Neural cell (in vitro differentiated cells): ENCODE measurements around the gene KRTDAP. TPM values are rescaled to one million over a fixed set of nuclear protein-coding genes. Genes with fewer than 3 reads are reported as not detected.

Source experiments
- H2AFZ ChIP-seq: fragments of 200-600, 300-800 bp; sonication (generic), shearing (Covaris generic); 2 replicates; pipeline ENCODE4 v1.6.0; 2014; ENCODE audit warnings: low read depth, mild to moderate bottlenecking, antibody characterized with exemption, low read length, moderate library complexity
- H3F3A ChIP-seq: fragments of 200-600 bp; shearing (Covaris generic); 2 replicates; pipeline ENCODE4 v1.6.1; 2016; ENCODE audit warnings: mild to moderate bottlenecking, moderate library complexity, mixed read lengths, antibody characterized with exemption, low read length; ENCODE audit not compliant: insufficient read depth, poor library complexity, severe bottlenecking
- H3K27ac ChIP-seq: fragments of 200-600, 300-800 bp; sonication (generic), shearing (Covaris generic); 2 replicates; pipeline ENCODE4 v1.5.1; 2014; ENCODE audit warnings: mild to moderate bottlenecking, low read length, moderate library complexity
- H3K27me3 ChIP-seq: fragments of 300-800, 200-600 bp; sonication (generic), shearing (Covaris generic); 2 replicates; pipeline ENCODE4 v1.6.0; 2014; ENCODE audit warnings: mild to moderate bottlenecking, low read depth, low read length, moderate library complexity; ENCODE audit not compliant: insufficient read depth
- H3K36me3 ChIP-seq: fragments of 300-800, 200-600 bp; sonication (generic), shearing (Covaris generic); 2 replicates; pipeline ENCODE4 v1.5.1; 2014; ENCODE audit warnings: mild to moderate bottlenecking, antibody characterized with exemption, low read length, moderate library complexity; ENCODE audit not compliant: insufficient read depth
- H3K4me2 ChIP-seq: fragments of 300-800, 200-600 bp; sonication (generic), shearing (Covaris generic); 2 replicates; pipeline ENCODE4 v1.6.0; 2014; ENCODE audit warnings: mild to moderate bottlenecking, low read length
- H3K4me3 ChIP-seq: fragments of 300-800, 200-600 bp; sonication (generic), shearing (Covaris generic); 2 replicates; pipeline ENCODE4 v1.5.1; 2014; ENCODE audit warnings: mild to moderate bottlenecking, low read length, moderate library complexity
- H3K79me2 ChIP-seq: fragments of 200-600 bp; shearing (Covaris generic); replicated peaks from 2 replicates; pipeline ENCODE4 v1.6.0; 2014; ENCODE audit warnings: mild to moderate bottlenecking, low read length, moderate library complexity; ENCODE audit not compliant: insufficient read depth
- H3K9ac ChIP-seq: fragments of 300-800, 200-600 bp; sonication (generic), shearing (Covaris generic); 2 replicates; pipeline ENCODE4 v1.6.1; 2016; ENCODE audit warnings: mild to moderate bottlenecking, low read length, mixed read lengths
- H3K9me2 ChIP-seq: fragments of 200-600 bp; shearing (Covaris generic); 2 replicates; pipeline ENCODE4 v1.6.1; 2016; ENCODE audit warnings: mild to moderate bottlenecking, low read length, mixed read lengths; ENCODE audit not compliant: insufficient read depth
- H3K9me3 ChIP-seq: fragments of 200-600, 300-800 bp; sonication (generic), shearing (Covaris generic); 2 replicates; pipeline ENCODE4 v1.6.1; 2016; ENCODE audit warnings: mild to moderate bottlenecking, mixed run types, low read length, moderate library complexity, mixed read lengths
- H4K20me1 ChIP-seq: fragments of 200-600 bp; shearing (Covaris generic); 2 replicates; pipeline ENCODE4 v1.6.1; 2016; ENCODE audit warnings: mild to moderate bottlenecking, mixed run types; ENCODE audit not compliant: insufficient read depth
- EP300 ChIP-seq: fragments of 450-650 bp; conservative IDR thresholded peaks from 2 replicates; pipeline ENCODE4 v1.6.1; 2014; ENCODE audit warnings: antibody characterized with exemption, mild to moderate bottlenecking, moderate library complexity; ENCODE audit not compliant: poor library complexity, severe bottlenecking
- EZH2 ChIP-seq: fragments of 200-600, 300-800 bp; shearing (Covaris generic), sonication (generic); IDR thresholded peaks from 2 replicates; pipeline ENCODE4 v1.6.1; 2014; ENCODE audit warnings: antibody characterized with exemption, low read length, borderline replicate concordance, mild to moderate bottlenecking; ENCODE audit not compliant: insufficient read depth, poor library complexity, severe bottlenecking
- MXI1 ChIP-seq: fragments of 450-650 bp; conservative IDR thresholded peaks from 2 replicates; pipeline ENCODE4 v1.6.1; 2014; ENCODE audit warnings: antibody characterized with exemption, mild to moderate bottlenecking; ENCODE audit not compliant: poor library complexity, severe bottlenecking
- POLR2AphosphoS5 ChIP-seq: IDR thresholded peaks from 2 replicates; pipeline ENCODE4 v1.6.1; 2012
- RAD21 ChIP-seq: fragments of 450-650 bp; conservative IDR thresholded peaks from 2 replicates; pipeline ENCODE4 v1.6.1; 2014; ENCODE audit warnings: antibody characterized with exemption, mild to moderate bottlenecking, moderate library complexity
- SMC3 ChIP-seq: fragments of 450-650 bp; conservative IDR thresholded peaks from 2 replicates; pipeline ENCODE4 v1.6.1; 2014; ENCODE audit warnings: antibody characterized with exemption, mild to moderate bottlenecking, moderate library complexity; ENCODE audit not compliant: poor library complexity
- TAF1 ChIP-seq: IDR thresholded peaks from 2 replicates; pipeline ENCODE4 v1.6.1; 2012; ENCODE audit warnings: low read depth
- polyA plus RNA-seq: library from polyadenylated mRNA; depleted of rRNA; stranded (reverse); fragments of >200 nt; gene quantifications from 2 replicates; pipeline ENCODE4 v1.2.3, GENCODE V29; 2014
- TF ChIP-seq, protein P1 (sequence below): fragments of 450-650 bp; IDR thresholded peaks from 2 replicates; pipeline ENCODE4 v1.5.1; 2014; ENCODE audit warnings: antibody characterized with exemption, mild to moderate bottlenecking, moderate library complexity; ENCODE audit not compliant: poor library complexity, severe bottlenecking
- TF ChIP-seq, protein P2 (sequence below): IDR thresholded peaks from 2 replicates; pipeline ENCODE4 v1.6.1; 2012; ENCODE audit warnings: borderline replicate concordance

KRTDAP gene
- polyA plus RNA-seq, 1 donor from 2014 or later, result not detected

DNA sequence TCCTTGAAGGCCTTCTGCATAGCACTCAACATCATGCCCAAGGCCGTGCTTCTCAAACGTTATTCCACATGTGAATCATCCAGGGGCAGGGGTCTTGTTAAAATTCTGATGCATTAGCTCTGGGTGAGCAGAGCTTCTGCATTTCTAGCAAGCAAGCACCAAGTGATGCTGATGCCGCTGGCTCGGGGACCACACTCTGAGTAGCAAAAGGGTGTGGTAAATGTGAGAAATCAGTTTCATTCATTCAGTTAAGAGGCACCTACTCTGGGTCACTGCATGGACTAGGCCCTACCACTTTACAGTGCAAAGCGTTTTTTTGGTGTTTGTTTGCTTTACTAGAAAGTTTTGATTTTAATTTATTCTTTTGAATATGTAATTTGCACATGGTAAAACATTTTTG, 7.2 kb downstream of the KRTDAP start:
- no peaks in the 10 kb centered on the region for H4K20me1 ChIP-seq
- H3K9me3 ChIP-seq, result no peaks in the 10 kb centered on the region
- no peaks in the 10 kb centered on the region for H3K79me2 ChIP-seq
- H3K36me3 ChIP-seq, result no peaks in the 10 kb centered on the region
- TF ChIP-seq, protein P1, sequence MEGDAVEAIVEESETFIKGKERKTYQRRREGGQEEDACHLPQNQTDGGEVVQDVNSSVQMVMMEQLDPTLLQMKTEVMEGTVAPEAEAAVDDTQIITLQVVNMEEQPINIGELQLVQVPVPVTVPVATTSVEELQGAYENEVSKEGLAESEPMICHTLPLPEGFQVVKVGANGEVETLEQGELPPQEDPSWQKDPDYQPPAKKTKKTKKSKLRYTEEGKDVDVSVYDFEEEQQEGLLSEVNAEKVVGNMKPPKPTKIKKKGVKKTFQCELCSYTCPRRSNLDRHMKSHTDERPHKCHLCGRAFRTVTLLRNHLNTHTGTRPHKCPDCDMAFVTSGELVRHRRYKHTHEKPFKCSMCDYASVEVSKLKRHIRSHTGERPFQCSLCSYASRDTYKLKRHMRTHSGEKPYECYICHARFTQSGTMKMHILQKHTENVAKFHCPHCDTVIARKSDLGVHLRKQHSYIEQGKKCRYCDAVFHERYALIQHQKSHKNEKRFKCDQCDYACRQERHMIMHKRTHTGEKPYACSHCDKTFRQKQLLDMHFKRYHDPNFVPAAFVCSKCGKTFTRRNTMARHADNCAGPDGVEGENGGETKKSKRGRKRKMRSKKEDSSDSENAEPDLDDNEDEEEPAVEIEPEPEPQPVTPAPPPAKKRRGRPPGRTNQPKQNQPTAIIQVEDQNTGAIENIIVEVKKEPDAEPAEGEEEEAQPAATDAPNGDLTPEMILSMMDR, result no peak
- TF ChIP-seq RAD21, result no peak
- no peak for TF ChIP-seq EP300
- no peak overlapping the region for H3K4me3 ChIP-seq
- no peaks in the 10 kb centered on the region for H3K9me2 ChIP-seq
- no peak overlapping the region for H3K4me2 ChIP-seq
- H3F3A ChIP-seq, result no peaks in the 10 kb centered on the region
- H3K27me3 ChIP-seq, result no peaks in the 10 kb centered on the region
- H3K9ac ChIP-seq, result no peak overlapping the region
- no peak overlapping the region for H3K27ac ChIP-seq
- H2AFZ ChIP-seq, result no peak overlapping the region

DNA sequence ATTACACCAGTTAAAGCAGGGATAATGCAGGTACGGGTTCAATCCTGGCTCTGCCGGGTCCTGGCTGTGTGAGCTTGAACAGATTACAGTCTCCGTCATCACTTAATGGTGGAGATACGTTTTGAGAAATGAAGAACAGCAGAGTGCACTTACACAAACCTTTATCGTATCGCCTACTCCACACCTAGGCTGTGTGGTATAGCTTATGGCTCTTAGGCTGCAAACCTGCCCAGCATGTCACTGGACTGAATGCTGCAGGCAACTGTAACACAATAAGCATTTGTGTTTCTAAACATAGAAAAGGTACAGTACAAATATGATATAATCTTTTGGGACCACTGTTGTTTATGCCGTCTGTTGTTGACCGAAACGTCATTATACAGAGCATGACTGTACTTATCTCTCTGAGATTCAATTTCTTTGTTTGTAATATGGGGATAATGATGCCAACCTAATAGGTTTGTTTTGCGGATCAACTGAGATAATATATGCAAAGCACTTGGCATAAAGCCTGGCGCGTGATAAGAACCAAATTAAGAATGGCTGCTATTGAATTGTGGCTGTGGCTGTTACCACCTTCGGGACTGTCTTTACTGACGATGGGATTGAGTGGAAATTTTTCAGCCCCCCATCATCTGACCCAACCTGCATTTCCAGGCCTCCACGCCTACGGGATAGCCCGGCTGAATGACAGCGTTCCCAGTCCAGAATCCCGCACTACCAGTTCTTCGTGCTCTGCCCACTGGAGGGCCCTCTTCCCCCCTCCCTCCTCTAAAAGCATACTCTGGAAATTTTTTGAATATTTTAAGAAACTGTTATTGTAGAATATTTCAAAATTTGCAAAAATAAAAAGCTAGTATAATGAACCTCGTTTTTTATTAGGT, 11.2 kb downstream of the KRTDAP start:
- Histone ChIP-seq H3K9ac (no peak overlapping the region), H3K36me3 (no peaks in the 10 kb centered on the region), H3K79me2 (no peaks in the 10 kb centered on the region)

More for the DNA sequence above, 11.2 kb downstream of the KRTDAP start:
- no peak overlapping the region for H3K4me2 ChIP-seq
- H3K27me3 ChIP-seq, result no peaks in the 10 kb centered on the region
- TF ChIP-seq POLR2AphosphoS5, result no peak
- TF ChIP-seq, protein P2, sequence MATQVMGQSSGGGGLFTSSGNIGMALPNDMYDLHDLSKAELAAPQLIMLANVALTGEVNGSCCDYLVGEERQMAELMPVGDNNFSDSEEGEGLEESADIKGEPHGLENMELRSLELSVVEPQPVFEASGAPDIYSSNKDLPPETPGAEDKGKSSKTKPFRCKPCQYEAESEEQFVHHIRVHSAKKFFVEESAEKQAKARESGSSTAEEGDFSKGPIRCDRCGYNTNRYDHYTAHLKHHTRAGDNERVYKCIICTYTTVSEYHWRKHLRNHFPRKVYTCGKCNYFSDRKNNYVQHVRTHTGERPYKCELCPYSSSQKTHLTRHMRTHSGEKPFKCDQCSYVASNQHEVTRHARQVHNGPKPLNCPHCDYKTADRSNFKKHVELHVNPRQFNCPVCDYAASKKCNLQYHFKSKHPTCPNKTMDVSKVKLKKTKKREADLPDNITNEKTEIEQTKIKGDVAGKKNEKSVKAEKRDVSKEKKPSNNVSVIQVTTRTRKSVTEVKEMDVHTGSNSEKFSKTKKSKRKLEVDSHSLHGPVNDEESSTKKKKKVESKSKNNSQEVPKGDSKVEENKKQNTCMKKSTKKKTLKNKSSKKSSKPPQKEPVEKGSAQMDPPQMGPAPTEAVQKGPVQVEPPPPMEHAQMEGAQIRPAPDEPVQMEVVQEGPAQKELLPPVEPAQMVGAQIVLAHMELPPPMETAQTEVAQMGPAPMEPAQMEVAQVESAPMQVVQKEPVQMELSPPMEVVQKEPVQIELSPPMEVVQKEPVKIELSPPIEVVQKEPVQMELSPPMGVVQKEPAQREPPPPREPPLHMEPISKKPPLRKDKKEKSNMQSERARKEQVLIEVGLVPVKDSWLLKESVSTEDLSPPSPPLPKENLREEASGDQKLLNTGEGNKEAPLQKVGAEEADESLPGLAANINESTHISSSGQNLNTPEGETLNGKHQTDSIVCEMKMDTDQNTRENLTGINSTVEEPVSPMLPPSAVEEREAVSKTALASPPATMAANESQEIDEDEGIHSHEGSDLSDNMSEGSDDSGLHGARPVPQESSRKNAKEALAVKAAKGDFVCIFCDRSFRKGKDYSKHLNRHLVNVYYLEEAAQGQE, result no peak
- TF ChIP-seq RAD21, result no peak
- TF ChIP-seq SMC3, result no peak
- TF ChIP-seq EP300, result no peak
- no peak for TF ChIP-seq MXI1
- no peak for TF ChIP-seq TAF1
- no peak for TF ChIP-seq EZH2
- TF ChIP-seq, protein P1, result no peak
- H3K27ac ChIP-seq, result no peak overlapping the region
- no peaks in the 10 kb centered on the region for H4K20me1 ChIP-seq
- H3F3A ChIP-seq, result no peaks in the 10 kb centered on the region
- no peak overlapping the region for H3K4me3 ChIP-seq
- no peak overlapping the region for H2AFZ ChIP-seq
- H3K9me2 ChIP-seq, result no peaks in the 10 kb centered on the region
- no peaks in the 10 kb centered on the region for H3K9me3 ChIP-seq
